ENCODE measurements around the gene PCDHB4. TPM values are rescaled to one million over a fixed set of nuclear protein-coding genes. Genes with fewer than 3 reads are reported as not detected.

The PCDHB4 gene
- total RNA-seq: 0.15 and 0.17 TPM in 2 replicates

DNA sequence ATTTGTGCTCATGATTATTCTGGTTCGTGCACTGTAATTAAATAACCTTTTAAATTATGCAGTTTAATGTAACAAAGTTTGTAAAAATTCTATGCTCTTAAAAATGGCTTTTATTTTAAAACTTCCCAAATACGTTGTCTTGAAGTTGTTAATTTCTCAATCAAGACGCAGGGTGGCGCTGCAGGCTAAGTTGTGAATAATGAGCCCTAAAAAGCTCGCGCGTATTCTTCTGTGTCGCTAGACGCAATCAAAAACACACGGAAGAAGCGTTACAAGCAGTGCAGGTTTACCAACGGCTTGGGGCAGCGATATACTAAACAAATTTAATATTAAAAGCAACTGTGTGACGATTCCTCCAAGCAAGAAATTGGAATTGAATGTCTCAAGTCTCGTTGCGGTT lies at the start of gene PCDHB4:
Gene PCDHB4, plus strand, starts transcription at position 256 of the 400 bp plus-strand sequence. CDS start 181 bp downstream, outside the sequence.

GRCh38 chr5:141094481-141095262 lies 26.9 kb upstream of the PCDHB4 start, which contains the start of gene PCDHB2:
Gene PCDHB2, plus strand, starts transcription at chr5:141094615. Its CDS starts 176 bp downstream, at chr5:141094791.

DNA sequence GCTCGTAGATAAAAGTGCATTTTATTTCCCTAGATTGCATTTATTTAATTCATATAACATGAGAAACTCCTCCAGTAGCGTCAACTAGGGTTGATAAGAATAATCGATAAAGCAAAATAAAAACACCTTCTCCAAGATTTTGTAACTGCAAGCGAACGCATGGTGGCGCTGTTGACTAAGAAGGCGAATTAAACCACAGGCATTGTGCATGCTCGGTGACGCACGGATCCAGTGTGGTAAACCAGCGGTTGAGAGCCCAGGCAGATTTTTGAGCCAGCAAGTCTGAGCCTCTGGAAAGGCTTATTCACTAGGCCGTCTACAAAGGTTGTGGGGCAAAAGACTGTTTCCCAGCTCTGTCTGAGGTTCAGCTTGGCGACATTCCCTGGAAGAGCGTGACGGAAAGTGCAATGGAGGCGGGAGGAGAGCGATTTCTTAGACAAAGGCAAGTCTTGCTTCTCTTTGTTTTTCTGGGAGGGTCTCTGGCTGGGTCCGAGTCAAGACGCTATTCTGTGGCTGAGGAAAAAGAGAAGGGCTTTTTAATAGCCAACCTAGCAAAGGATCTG lies 21.3 kb upstream of the PCDHB4 start, which contains the start of gene PCDHB3:
Gene PCDHB3, plus strand, starts transcription at position 231 of the 563 bp plus-strand sequence. Its CDS starts 177 bp downstream, at position 408.

GRCh38 chr5:141135030-141135717 lies 13.6 kb downstream of the PCDHB4 start, which contains the start of gene PCDHB5:
Gene PCDHB5, plus strand, starts transcription at chr5:141135206. Its CDS starts 229 bp downstream, at chr5:141135435.

DNA sequence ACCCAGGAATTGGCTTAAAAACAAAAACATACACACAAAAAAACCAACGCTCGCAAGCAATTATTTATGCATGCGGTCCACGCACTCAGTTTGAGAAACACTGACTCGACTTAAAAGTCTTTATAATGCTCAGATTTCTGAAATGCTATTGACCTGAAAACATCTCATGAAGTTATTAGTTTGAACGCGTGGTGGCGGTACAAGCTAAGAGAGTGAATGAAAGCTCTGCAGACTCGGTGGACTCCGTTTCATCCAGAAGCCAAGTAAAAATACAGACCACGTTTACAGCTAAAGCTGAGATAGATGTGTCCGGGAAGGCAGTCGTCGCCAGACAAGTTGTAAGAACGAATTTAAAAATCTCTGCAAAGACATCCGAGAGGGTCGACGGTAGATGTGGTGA lies 28.2 kb downstream of the PCDHB4 start, which contains the start of gene PCDHB6:
Gene PCDHB6, plus strand, starts transcription at position 246 of the 400 bp plus-strand sequence. CDS start 201 bp downstream, outside the sequence.

GRCh38 chr5:141172381-141173204 lies 51.0 kb downstream of the PCDHB4 start, which contains the start of gene PCDHB7:
Gene PCDHB7, plus strand, starts transcription at chr5:141172644. Its CDS starts 192 bp downstream, at chr5:141172836.

Other genes with a start within 250 kb of the PCDHB4 start
- under 0.01 TPM in 1 of 2 replicates, not detected in the other for gene PCDHA12, start 246.5 kb upstream of the PCDHB4 start, total RNA-seq
- under 0.01 TPM in 2 replicates for gene PCDHA13, start 239.7 kb upstream of the PCDHB4 start, total RNA-seq
- gene PCDHAC1, start 195.5 kb upstream of the PCDHB4 start, total RNA-seq: under 0.01 TPM in 2 replicates
- gene PCDHAC2, start 155.3 kb upstream of the PCDHB4 start, total RNA-seq: under 0.01 TPM in 1 of 2 replicates, not detected in the other
- not detected in 2 replicates for gene PCDHB1, start 70.4 kb upstream of the PCDHB4 start, total RNA-seq
- 0.58 and 3.0 TPM in 2 replicates for gene PCDHB2, start 27.2 kb upstream of the PCDHB4 start, total RNA-seq
- 0.29 and 0.50 TPM in 2 replicates for gene PCDHB3, start 21.3 kb upstream of the PCDHB4 start, total RNA-seq
- gene PCDHB5, start 13.4 kb downstream of the PCDHB4 start, total RNA-seq: 0.29 and 1.3 TPM in 2 replicates
- 0.33 TPM in 1 of 2 replicates, not detected in the other for gene PCDHB6, start 28.2 kb downstream of the PCDHB4 start, total RNA-seq
- gene PCDHB7, start 50.8 kb downstream of the PCDHB4 start, total RNA-seq: under 0.01 and 0.66 TPM in 2 replicates
- gene PCDHB8, start 56.0 kb downstream of the PCDHB4 start, total RNA-seq: 0.50 TPM in 1 of 2 replicates, not detected in the other
- gene PCDHB16, start 60.6 kb downstream of the PCDHB4 start, total RNA-seq: 0.15 and 0.50 TPM in 2 replicates
- under 0.01 and 0.17 TPM in 2 replicates for gene PCDHB9, start 65.3 kb downstream of the PCDHB4 start, total RNA-seq
- gene PCDHB10, start 70.5 kb downstream of the PCDHB4 start, total RNA-seq: 0.15 and 0.66 TPM in 2 replicates
- 0.50 TPM in 1 of 2 replicates, not detected in the other for gene PCDHB11, start 77.8 kb downstream of the PCDHB4 start, total RNA-seq
- gene PCDHB12, start 86.9 kb downstream of the PCDHB4 start, total RNA-seq: 0.15 and 0.33 TPM in 2 replicates
- under 0.01 and 1.3 TPM in 2 replicates for gene PCDHB13, start 92.1 kb downstream of the PCDHB4 start, total RNA-seq
- gene PCDHB14, start 101.5 kb downstream of the PCDHB4 start, total RNA-seq: 0.15 and 1.2 TPM in 2 replicates
- gene PCDHB15, start 123.6 kb downstream of the PCDHB4 start, total RNA-seq: under 0.01 and 0.66 TPM in 2 replicates
- gene SLC25A2, start 182.2 kb downstream of the PCDHB4 start, total RNA-seq: 0.50 and 1.0 TPM in 2 replicates
- gene TAF7, start 199.0 kb downstream of the PCDHB4 start, total RNA-seq: 70.8 and 74.8 TPM in 2 replicates
- 1.3 and 2.3 TPM in 2 replicates for gene PCDHGA1, start 208.7 kb downstream of the PCDHB4 start, total RNA-seq
- gene PCDHGA2, start 216.9 kb downstream of the PCDHB4 start, total RNA-seq: 3.3 and 6.6 TPM in 2 replicates
- 1.3 and 2.6 TPM in 2 replicates for gene PCDHGA3, start 222.0 kb downstream of the PCDHB4 start, total RNA-seq
- 4.4 and 4.5 TPM in 2 replicates for gene PCDHGB1, start 228.3 kb downstream of the PCDHB4 start, total RNA-seq
- gene PCDHGA4, start 233.2 kb downstream of the PCDHB4 start, total RNA-seq: 8.9 and 11.1 TPM in 2 replicates
- gene PCDHGB2, start 238.2 kb downstream of the PCDHB4 start, total RNA-seq: 5.1 TPM in 2 replicates
- gene PCDHGA5, start 242.3 kb downstream of the PCDHB4 start, total RNA-seq: 2.8 and 3.5 TPM in 2 replicates
- gene PCDHGB3, start 248.4 kb downstream of the PCDHB4 start, total RNA-seq: 7.1 and 9.4 TPM in 2 replicates

All from smooth muscle cell of trachea (primary cell).